ENCODE measurements around the gene ATP11B. TPM values are rescaled to one million over a fixed set of nuclear protein-coding genes. Genes with fewer than 3 reads are reported as not detected.
"Not testable (repeated sequence)": the region's sequence is repeated elsewhere in the genome, so short reads cannot be mapped to it uniquely, and the experiment has no call there.

ATP11B gene
- total and polyA plus RNA-seq, 9 of the 15 experiments (the other 6 are each of a cell fraction or from before 2014, with no cell fraction given), result 11.9 to 68.7 (median 41.8) TPM

- TF ChIP-seq GATA2 (CRISPR knock-in tag; IDR thresholded peaks at IDR 0.05), result no peak
- no peak for TF ChIP-seq MCM3 (IDR thresholded peaks at IDR 0.05)
- TF ChIP-seq ZNF592 (IDR thresholded peaks at IDR 0.05), result no peak
These were observed 28.1 kb downstream of the ATP11B start (continued) for GRCh38 chr3:182821221-182821981.

- FAIRE-seq; H3K27me3 ChIP-seq (ENCODE audit: control insufficient read depth in 2 of 2, insufficient read depth in 2 of 2, low read length in 2 of 2); BruUV-seq (replicated peaks); H3K4me3 ChIP-seq; H3K4me1 ChIP-seq (replicated peaks in 1 of 2; ENCODE audit: control insufficient read depth in 2 of 2, insufficient read depth in 2 of 2, low read length in 2 of 2); H3K4me2 ChIP-seq (ENCODE audit: insufficient read depth, low read length); DNase-seq (ENCODE audit: extremely low read depth in 1 of 4, low spot score in 3 of 4); H3K9me1 ChIP-seq (ENCODE audit: control insufficient read depth, insufficient read depth, low read length); CTCF ChIA-PET (ENCODE audit: low intra/inter-chr PET ratio); H3K27ac ChIP-seq (ENCODE audit: extremely low read depth, low read depth, low read length); H2AFZ ChIP-seq (ENCODE audit: low read depth, low read length); H3K9ac ChIP-seq (ENCODE audit: insufficient read depth in 1 of 2, low read depth in 2 of 2, low read length in 2 of 2); POLR2A ChIA-PET; H3K9me3 ChIP-seq (replicated peaks; ENCODE audit: control insufficient read depth, insufficient read depth, low read depth, low read length); intact Hi-C loops (cut with micrococcal nuclease); ATAC-seq; in situ Hi-C loops (cut with MboI); H4K20me1 ChIP-seq (replicated peaks; ENCODE audit: control insufficient read depth, insufficient read depth, low read length): not testable (repeated sequence)
- 92% methylated on average over 4 of the region's 5 CpGs for whole genome bisulfite sequencing (ENCODE audit: insufficient coverage, low coverage, missing lambda C conversion rate)
- TF ChIP-seq NFIC (IDR thresholded peaks at IDR 0.05), result 0 out of 2 replicates have a peak, but pooled peaks have one; percentile 20
- peak; percentile 63 for TF ChIP-seq BCOR (IDR thresholded peaks at IDR 0.05)
- TF ChIP-seq KDM1A (IDR thresholded peaks at IDR 0.05), result peak in 1 of 2 experiments; percentile 42; a peak in 1 of 4 replicates
- 0 out of 2 replicates have a peak, but pooled peaks have one; percentile 31 for TF ChIP-seq HDAC2 (IDR thresholded peaks at IDR 0.05)
- peak; percentile 79 for TF ChIP-seq ZNF146 (CRISPR knock-in tag; IDR thresholded peaks at IDR 0.05; ENCODE audit: unreplicated experiment)
- peaks cover 26% of the 10 kb centered on the region for H3K36me3 ChIP-seq (ENCODE audit: control insufficient read depth, insufficient read depth, low read length)
- H3K79me2 ChIP-seq (ENCODE audit: control insufficient read depth, insufficient read depth, low read length), result peaks cover 67% of the 10 kb centered on the region
These were observed 29.0 kb downstream of the ATP11B start for GRCh38 chr3:182822260-182822659.
